KOPT-K1 (cell line): ENCODE measurements around the gene CD47.

Experiments used
- H3K27ac ChIP-seq: fragments of 200-600 bp; sonication (generic); 2 replicates; pipeline ENCODE4 v1.5.1; 2016; ENCODE audit warnings: antibody characterized with exemption, mild to moderate bottlenecking, low read depth, low read length; ENCODE audit not compliant: poor library complexity, severe bottlenecking
- H3K36me3 ChIP-seq: fragments of 200-600 bp; sonication (generic); 2 replicates; pipeline ENCODE4 v1.5.1; 2017; ENCODE audit warnings: antibody characterized with exemption, mild to moderate bottlenecking, low read length, moderate library complexity; ENCODE audit not compliant: insufficient read depth
- H3K9me3 ChIP-seq: fragments of 200-600 bp; sonication (generic); 2 replicates; pipeline ENCODE4 v1.5.1; 2017; ENCODE audit warnings: antibody characterized with exemption, low read length, mild to moderate bottlenecking; ENCODE audit not compliant: insufficient read depth, poor library complexity, severe bottlenecking

The CD47 gene

DNA sequence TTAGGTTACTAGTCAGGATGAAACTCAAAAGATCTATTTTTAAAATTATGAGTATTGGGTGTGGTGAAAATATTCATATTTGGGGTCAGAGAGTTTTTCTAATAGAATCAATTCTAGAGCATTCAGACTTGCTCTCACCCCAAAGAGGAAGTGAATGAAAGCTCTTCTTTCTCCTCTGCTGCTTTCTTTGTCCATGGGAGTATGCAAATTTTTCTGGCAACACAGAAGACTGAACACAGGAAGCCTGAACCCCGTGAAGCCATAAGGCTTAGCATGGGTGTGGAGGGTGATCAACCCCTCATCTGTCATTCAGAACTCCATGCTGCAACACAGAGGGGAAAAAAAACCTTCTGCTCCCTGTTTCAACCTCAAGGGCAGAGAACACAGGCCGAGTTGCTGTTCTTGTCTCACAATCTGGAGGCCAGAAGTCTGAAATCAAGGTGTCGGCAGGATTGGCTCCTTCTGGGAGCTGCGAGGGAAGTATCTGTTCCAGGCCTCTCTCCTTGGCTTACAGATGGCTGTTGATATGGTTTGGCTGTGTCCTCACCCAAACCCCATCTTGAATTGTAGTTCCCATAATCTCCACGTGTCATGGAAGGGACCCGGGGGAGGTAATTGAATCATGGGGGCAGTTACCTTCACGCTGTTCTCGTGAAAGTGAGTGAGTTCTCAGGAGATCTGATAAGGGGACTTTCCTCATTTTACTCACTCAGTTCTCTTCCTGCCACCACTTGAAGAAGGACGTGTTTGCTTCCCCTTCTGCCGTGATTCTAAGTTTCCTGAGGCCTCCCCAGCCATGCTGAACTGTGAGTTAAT lies 33.7 kb upstream of the CD47 start:
- H3K36me3 ChIP-seq = peaks cover 11% of the 10 kb centered on the region
- H3K27ac ChIP-seq = peak overlapping the region; percentile 99
- no peaks in the 10 kb centered on the region for H3K9me3 ChIP-seq

DNA sequence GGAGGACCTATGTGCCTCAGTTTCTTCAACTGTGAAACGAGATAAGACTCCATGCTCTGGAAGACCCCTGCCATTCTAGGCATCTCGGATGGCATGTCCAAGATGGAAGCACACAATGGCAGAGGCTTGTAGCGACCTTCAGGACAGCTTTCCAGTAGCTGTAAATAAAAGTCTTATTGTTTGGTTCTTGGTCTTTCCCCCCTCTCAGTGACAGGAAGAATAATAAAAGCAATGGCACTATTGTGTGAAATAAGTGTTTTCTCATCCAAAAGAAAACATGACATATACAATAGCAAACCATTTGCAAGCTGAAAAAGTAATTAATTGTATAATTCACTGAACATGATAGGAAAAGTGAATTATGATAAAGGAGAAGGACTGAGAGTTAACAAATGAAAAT lies 32.5 kb upstream of the CD47 start:
- H3K36me3 ChIP-seq = peaks cover 3% of the 10 kb centered on the region; the same call in 1 of the 2 replicates
- no peaks in the 10 kb centered on the region for H3K9me3 ChIP-seq
- peak overlapping the region; percentile 99 for H3K27ac ChIP-seq

DNA sequence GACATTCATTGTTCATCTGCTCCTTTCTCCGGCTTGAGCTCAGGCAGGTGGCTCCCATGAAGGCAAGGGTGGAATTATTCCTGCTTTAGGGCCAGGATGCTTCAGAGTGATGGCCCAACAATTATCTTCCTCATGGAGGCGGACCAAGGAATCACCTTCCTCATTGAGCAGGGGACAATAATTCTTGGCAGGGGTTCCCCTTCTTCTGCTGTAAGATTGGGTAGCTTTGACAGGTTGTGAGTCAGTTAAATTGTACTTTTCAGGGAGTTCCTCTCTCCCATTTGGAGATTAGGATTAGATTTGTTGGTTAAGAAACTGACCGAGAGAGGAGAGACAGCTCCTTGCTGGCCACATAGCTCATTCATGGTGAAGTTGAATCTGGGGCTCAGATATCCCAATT lies 31.4 kb upstream of the CD47 start:
- Histone ChIP-seq H3K36me3 (no peaks in the 10 kb centered on the region), H3K9me3 (no peaks in the 10 kb centered on the region), H3K27ac (peak overlapping the region; percentile 99)

DNA sequence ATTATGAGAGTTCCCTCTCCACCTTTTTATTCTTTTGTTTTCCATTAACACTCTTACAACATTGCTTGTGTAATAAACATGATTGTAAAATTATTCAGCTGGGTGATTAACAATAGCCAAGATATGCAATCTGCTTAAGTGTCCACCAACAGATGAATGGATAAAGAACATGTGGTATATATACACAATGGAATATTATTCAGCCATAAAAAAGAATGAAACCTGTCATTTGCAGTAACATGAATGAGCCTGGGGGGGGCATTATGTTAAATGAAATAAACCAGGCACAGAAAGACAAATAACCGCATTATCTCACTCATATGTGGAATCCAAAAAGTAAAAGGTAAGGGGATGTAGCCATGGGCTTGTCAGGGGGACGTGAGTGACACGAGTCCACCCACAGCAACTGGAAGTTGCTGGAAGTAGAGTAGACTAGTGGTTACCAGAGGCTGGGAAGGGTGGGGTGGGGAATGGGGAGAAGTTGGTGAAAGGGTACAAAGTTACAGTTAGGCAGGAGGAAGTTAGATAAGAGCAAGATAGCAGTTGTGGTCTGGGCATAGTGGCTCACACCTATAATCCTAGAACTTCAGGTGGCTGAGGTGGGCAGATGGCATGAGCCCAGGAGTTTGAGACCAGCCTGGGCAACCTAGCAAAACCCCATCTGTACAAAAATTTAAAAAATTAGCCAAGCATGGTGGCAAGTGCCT lies 28.7 kb upstream of the CD47 start:
- Histone ChIP-seq H3K9me3 (no peaks in the 10 kb centered on the region), H3K36me3 (no peaks in the 10 kb centered on the region), H3K27ac (peak overlapping the region; percentile 99)

DNA sequence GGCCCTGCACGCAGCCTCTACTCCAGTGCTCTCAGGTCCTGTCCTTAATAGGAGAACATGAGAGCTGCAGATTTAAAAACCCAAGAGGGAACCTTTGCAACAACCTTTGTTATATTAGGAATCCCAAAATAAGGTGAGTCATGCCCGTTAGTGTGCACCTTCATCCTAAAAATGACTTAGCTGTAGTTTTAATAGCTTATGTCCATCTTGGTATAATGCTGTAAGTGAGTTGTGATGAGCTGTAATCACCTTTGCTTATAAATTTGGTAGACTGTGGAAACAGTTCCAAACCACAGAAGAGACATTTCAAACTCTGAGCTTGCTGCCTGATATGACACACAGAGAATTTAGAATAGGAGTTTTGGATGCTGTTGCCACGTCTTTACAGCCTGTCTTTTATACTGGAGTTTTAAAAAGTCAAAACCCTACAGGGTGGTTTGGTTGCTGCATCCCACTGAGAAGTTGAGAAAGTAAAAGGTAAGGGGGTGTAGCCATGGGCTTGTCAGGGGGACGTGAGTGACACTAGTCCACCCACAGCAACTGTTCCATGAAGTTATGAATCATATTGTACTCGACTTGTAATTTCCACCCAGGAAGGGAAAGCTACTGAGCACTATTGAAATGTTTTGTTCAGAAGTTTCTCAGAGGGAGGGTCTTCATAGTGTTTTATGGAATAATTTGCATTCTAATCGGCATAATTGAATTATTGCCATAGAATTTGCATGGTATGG lies 27.4 kb upstream of the CD47 start:
- Histone ChIP-seq H3K27ac (peak overlapping the region; percentile 99), H3K9me3 (no peaks in the 10 kb centered on the region)

DNA sequence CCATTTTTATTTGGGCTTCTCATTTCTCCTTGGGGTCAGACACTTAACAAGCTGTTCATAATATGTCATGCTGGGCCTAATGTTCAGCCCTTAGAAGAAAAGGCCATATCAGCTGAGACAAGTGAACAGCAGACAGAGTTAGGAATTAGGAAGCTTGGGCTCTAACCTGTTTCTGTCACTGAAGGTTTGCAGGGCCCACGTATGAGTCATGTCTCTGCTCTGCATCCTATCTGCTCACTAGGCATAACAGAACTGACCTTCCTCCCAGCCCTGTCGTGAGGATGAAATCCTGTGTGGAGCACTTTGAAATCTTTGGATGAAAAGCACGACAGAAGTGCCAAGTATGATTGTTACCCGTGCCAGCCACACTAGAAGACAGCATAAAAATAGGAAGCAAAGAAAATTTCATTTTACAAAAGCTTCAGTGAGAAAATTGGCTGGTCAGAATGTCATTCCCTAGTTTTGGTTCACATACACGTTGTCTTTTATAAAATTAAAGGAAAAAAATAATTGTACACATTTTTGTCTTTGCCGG lies 26.5 kb upstream of the CD47 start:
- peak overlapping the region; percentile 99 for H3K27ac ChIP-seq
- H3K9me3 ChIP-seq = no peaks in the 10 kb centered on the region
- H3K36me3 ChIP-seq = no peaks in the 10 kb centered on the region

More for the DNA sequence above, 27.4 kb upstream of the CD47 start:
- H3K36me3 ChIP-seq = no peaks in the 10 kb centered on the region

DNA sequence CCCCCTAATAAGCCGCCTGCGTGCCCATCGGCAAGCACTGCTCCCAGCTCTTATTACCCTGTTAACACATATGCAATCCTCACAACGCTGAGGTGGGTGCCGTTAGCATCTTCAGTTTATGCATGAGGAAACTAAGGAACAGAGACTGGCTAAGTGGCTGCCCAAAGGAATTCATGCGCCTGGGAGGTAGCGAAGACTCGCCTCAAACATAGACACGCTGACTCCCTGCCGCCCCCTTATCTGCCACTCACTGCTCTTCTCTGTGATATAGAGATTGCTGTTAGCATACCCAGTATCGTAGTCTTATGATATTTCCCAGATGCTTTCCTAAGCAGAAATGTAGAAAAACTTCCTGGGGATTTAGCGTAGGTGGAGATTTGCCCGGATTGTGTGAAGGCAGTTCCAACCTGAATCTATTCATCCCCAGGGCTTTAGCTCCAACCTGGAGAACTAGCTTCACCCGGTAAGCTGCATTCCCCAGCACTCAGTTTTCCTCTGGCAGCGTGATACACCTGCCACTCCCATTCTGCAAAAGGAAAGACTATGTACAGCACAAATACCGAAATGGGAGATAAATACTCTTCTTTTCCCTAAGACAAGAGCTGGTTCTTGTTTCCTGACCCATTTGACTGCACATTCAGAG lies 23.7 kb upstream of the CD47 start:
- Histone ChIP-seq H3K27ac (no peak overlapping the region), H3K36me3 (no peaks in the 10 kb centered on the region), H3K9me3 (no peaks in the 10 kb centered on the region)

DNA sequence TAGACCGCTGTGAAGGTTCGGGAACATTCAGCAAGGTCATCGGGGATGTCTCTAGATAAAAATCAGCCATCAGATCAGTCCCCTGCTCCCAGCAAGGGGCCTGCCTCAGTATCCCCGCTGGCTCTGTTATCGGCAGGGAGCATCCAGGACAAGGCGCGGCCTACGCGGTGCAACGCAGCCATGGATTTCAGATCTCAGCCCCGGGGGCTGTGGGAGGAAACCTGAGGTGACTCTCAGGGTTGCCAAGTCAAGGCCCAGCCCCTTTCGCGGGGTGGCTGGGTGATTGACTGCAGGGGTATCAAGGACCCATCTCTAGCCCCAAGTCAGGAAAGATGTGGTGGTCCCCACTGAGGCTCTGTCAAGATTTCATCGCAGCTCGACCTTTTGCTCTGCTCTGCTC lies 23.1 kb upstream of the CD47 start:
- Histone ChIP-seq H3K27ac (no peak overlapping the region), H3K36me3 (no peaks in the 10 kb centered on the region), H3K9me3 (no peaks in the 10 kb centered on the region)

DNA sequence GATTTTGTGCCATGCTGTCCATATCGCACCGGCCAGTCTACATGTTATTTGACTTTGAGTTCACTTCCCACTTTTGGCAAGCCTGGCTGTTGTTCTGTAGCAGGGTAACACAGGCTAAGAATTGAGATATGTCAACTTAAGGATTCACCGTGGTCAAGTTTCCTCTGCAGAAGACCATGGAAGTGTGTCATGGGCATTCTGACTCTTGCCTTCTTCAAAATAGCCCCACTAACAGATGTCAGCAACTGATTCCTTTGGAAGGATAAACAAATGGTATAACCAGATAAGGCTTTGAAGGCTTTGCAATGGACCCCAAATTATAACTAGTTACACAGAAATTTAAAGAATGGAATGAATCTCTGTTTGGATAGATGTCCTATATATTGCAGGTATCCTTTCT lies 20.1 kb upstream of the CD47 start:
- H3K27ac ChIP-seq = no peak overlapping the region
- no peaks in the 10 kb centered on the region for H3K9me3 ChIP-seq
- H3K36me3 ChIP-seq = no peaks in the 10 kb centered on the region

DNA sequence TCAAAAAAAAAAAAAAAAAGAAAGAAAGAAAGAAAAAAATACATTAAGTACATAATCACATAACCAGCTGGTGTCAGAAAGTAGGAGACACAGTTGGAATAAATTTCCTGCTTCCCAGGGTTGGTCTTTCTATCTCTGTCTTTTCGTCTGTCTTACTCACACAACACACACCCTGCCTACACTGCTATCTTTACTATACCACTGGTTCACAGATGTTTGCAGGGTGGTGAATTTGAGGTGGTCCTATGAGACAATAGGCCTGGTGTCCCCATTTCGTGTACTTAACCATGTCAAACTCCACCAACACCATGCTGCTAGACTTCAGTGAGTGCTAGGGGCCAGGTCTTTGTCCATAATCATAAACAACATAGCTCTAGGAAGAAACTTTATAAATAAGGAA lies 17.6 kb upstream of the CD47 start:
- Histone ChIP-seq H3K27ac (no peak overlapping the region), H3K36me3 (no peaks in the 10 kb centered on the region), H3K9me3 (no peaks in the 10 kb centered on the region)

DNA sequence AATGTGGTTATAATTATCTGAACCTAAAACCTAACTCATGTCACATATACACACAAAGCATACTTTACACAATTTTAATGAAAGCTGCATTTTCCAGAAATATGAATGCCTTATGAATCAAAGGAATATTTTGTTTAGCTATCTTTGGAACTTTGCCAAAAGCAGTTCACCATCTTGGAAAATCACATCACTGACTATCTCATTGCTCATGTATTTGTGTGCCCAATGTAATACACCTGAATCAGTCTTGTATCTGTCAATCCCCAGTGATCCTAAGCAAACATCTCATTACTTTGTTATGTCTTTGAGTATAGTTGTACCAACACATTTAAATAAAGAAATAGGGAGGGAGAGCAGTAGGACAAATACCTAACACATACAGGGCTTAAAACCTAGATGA lies 15.6 kb upstream of the CD47 start:
- H3K27ac ChIP-seq = no peak overlapping the region
- no peaks in the 10 kb centered on the region for H3K9me3 ChIP-seq
- H3K36me3 ChIP-seq = no peaks in the 10 kb centered on the region

DNA sequence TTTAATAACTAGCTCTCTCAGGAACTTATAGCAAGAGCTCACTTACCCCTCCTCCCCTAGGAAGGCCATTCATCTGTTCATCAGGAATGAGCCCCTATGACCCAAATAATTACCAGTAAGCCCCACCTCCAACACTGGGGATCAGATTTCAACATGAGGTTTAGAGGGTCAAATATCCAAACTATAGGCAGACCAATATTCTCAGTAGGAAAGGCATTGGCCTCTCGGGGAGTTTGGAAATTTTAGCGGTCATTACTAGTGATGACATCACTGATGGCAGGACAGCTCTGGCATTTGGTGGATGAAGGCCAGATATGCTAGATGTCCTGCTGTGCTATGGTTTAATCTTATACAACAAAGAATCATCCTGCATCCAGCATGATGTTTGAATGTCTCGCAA lies 15.2 kb upstream of the CD47 start:
- no peak overlapping the region for H3K27ac ChIP-seq

DNA sequence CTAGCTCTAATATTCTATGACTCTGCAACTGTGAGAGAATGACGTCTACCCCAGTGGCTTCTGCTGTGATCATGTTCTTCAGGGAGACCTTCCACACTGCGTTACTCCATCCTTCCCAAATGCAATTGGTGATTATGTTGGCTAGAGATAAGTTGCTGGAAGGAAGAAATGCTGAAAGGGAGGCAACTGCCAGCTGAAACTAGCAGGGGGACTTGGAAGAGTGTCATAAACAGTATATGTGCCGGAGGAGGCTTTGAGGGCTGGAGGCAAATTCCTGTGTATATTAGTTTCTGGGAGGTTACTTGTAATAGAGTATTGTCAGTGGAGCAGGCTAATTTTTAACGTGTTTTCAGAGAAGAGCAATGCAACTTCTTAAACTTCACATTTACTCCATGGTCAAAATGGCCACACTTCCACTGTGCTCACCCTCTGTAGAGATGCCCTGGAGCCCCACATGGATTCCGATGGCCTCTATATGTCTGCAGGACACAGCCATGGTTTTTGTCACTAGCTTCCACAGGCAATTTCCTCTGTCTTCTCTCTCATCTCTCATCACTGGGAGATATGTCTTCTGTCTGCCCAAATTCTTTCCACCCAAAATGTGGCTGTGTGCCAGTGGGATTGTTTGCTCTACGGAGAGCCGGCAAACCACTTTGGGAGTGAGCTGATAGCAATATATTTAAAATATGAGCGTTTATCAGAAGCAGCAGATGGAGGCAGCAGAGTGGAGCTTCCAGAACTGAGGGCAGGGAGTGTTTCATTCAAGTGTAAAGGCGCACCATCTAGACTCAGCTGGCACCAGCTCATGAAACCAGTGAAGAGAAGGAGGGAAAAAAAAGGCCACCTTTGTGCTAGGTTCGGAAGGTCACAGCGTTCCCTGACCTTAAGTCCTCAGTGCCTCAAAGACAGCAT lies 13.3 kb upstream of the CD47 start:
- no peak overlapping the region for H3K27ac ChIP-seq
- H3K9me3 ChIP-seq = no peaks in the 10 kb centered on the region
- no peaks in the 10 kb centered on the region for H3K36me3 ChIP-seq

More for the DNA sequence above, 15.2 kb upstream of the CD47 start:
- H3K9me3 ChIP-seq = no peaks in the 10 kb centered on the region
- no peaks in the 10 kb centered on the region for H3K36me3 ChIP-seq
